Stimulated activated CD8-positive, alpha-beta memory T cell treated with anti-CD3 and anti-CD28 coated beads, Interleukin-4, amount 100 ng/mL, for 1 hour (primary cell): ENCODE results near the gene NEURL1B.
"Not testable (repeated sequence)": the region's sequence is repeated elsewhere in the genome, so short reads cannot be mapped to it uniquely, and the experiment has no call there.

Experiments
- DNase-seq, 2 donors: peaks; one replicate each; pipeline ENCODE4 v3.0.0-alpha.2; 2020; ENCODE audit warnings: low read depth in 2 of 2, low spot score in 1 of 2

Gene NEURL1B

DNA sequence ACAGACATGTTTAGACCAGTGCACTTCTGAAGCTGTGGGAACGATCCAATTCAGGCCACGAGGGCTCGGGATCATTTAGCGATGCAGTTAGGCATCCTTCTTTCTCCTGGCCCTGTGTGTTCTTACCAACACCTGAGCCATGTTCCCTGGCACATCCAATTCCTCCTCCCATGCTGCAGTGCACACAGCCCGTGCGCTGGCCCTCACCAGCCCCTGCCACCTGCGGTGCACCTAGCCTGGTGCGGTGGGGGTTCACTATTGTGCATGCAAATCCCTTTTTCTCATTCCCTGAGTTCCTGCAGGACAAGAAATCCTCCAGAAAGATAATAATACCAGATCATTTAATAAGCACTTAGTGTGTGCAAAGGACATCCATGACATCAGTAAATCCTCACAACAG, 53.5 kb downstream of the NEURL1B start:
- no peak for DNase-seq

DNA sequence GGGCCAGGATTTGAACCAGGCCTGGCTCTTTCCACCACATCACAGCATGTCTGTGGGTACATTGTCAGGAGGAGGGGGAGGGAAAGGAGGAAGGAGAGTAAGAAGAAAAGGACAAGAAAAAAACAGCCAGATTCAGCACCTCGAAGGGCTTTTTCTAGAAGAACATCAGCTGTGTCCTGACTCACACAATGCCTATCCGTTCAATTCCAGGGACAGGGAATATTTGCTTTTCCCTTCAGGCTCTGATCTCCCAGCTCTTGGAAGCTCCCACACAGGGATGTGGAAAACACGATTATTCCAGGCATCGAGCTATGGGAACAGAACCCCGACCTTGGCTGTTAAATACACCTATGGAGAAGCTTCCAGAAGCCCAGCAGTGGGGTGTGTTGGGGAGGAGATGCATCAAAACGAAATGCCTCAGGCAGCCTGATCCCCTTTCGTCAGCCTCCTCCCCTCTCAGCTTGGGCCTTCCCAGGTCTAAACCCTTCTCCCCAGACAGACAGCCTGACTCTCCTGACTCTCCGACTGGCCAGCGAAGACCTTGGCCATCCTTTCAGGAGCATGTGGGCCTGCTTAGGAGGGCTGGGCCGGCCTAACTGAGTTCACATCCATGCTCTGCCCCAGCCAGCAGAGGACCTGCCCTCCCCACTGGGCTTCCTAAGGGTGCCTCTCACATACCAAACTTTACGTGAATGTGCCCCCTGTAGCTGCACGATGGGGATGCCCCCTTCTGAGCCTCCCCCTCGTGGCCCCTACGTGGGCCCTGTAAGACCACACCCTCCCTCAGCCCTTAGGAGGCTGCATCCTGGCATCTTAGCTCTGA, 54.4 kb downstream of the NEURL1B start:
- no peak for DNase-seq

DNA sequence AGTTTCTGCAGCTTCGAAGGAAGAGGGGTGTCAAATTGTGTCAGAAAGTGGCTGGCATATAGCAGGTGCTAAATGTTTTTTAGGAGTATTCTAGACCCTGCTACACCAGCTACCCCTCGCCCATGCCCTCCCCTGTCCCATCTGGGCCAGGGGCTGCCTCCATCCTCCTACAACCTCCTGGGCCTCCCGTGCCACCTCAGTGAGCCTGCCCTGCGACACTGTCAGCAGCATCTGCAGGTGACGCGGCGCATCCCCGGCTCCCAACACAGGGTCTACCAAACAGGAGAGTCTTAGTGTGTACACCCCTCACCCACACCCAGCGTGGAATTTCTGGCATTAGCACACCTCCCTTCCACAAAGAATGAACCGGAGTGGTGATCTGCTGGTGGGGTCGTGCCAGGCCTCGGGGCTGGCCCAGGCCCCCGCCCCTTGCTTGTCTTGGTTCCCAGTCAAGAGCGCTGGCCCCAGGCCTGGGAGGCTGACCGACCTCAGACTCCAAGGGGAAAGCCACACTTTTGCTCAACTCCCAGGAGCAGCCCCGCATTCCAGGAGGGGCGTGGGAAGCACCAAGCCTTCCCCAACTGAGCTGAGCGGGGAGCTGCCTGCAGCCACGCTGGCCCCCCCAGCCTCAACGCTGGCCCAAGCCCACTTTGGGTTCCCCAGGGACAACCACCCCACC, 55.2 kb downstream of the NEURL1B start:
- DNase-seq: no peak

DNA sequence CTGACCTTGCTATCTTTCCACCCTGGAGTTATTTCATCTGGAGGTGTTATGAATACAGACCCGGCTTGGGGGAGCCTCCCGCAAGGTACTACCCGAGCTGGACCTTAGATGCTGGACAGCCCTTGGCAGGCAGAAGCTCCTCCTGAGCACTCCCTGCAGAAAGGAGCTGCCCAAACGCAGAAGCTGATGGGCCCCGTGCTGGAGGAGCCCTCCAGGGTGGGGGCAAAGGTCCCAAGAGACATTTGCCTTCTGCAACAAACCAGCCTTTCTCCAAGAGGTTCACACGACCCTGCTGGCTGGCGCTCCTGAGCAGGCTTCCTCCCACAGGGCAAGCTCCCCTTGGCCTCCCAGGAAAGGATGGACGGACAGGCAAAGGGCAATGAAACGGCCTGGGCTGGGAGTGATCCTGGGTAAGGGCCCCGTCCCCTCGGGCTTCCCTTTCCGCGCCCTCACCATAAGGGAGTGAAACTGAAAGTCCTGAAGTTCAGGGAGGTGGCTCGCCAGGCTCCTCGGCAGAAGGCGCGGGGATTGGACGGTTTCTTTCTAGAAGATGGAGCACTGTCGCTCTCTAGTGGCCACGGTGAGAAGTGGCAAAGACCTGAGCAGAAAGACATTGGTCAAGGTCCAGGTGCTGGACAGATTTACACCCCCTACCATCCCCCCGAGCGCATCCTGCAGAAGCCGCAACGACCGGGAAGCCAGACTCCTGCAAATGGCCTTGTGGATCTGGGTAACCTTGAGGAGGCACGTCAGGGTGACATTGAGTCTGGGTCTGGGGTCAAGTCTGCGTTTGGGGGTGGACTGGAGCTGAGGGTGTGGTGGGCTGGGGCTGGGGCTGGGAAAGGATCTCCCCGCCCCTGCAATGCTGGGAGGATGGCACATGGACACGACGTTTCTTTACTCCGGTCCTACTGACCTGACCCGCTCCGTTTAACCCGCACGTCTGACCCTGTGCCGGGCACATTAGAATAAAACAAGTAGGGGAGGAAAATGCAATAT, 56.4 kb downstream of the NEURL1B start:
- peak; percentile 61 to 68 for DNase-seq

DNA sequence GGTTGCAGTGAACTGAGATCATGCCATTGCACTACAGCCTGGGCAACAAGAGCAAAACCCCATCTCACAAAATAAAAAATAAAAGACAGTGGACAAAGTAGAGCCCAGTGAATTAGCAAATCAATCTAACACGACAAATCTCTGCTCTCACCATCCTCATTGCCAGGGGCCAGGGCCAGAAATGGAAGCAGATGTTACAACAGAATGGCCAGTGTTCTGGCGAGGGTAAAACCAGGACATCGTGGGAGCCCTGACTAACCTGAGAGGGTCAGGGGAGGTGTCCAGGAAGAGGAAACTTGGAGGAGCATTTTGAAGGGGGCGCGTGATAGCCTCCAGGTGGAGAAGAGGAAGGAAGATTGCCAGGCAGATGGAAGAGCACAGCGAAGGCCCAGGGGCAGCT, 58.4 kb downstream of the NEURL1B start:
- no peak for DNase-seq

DNA sequence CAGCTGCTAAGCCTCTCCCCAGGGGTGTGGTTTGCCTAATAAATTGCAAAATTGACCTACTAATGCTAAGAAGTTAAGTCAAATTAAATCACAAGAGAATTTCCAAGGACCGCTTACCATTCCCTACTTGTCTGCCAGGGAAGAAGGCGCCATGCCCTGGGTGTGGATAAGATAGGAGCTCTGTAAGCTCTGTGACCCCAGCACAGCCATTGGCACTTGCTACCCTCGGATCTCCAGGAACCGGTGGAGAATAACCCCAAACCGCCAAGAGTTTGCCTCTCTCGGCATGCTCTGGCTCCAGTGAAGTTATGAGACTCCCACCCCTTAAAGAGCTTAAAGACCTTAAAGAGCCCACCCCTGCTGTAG, 58.9 kb downstream of the NEURL1B start:
- no peak for DNase-seq

DNA sequence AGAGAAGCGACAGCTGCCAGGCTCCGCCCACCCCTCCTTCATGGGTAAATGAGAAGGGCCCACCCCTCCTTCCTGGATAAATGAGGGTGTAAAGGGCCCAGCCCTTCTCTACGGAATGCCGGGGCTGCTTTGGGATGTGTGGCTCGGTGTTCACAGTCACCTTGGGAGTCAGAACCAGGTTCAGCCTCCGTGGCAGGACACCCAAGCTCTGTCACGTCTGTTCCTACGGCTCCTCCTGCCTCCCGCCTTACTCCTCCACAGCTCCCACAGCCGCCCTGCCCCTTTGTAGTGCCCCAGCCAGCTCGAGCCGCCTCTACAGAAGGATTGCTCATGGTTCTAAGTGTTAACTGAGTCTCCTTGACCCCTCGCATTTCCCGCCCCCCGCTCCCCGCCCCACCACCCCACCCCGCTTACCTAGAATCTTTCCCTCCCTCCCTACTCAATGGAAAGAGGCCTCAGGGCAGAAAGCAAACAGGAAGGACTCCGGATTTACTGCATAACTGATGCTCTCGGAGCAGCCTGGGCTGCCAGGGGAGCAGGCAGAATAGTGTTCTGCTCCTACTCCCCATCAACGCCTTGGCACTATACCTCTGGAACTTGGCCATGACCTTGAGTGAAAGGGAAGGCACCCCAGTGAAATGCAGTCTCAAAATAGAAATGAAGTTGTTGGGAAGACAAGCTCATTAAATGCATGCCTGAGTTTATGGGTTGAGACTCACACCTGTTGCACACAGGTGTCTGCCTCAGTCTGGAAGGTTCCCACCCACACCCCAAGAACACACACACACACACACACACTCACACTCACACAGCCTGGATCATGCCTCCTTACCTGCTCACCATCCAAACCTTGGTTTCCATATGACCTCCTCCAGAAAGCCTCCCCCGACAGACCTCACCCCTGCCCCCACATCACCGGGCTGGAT, 59.6 kb downstream of the NEURL1B start:
- no peak for DNase-seq

DNA sequence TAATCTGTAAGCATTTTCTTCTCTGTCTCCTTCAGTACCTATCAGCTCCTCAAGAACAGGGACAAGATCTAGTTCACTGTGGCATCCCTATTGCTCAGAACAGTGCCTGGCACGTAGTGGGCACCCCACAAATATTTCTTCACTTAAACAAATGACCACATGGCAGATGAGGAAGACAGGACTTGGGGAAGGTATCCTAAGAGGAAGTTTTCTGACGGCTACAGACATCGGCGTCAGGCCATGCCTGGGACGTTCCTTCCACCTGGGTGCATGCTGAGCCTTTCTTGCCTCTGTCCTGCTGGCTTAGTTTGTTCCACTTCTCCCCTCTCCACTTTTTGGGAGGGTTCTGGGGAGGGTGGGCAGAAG, 60.2 kb downstream of the NEURL1B start:
- DNase-seq: no peak

DNA sequence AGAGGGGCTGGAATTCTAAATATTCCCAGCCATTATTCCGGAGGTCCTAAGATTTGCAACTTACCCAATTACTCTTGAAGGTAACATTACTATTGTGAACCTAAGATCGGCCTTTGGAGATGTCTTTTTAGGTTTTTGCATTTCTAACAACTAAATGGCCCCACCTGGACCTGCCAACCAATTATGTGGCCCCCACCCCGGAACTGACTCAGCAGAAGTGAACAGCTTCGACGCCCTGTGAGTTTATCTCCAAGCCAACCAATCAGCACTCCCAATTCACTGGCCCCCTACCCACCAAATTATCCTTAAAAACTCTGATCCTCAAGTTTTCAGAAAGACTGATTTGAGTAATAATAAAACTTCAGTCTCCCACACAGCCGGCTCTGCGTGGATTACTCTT, 62.9 kb downstream of the NEURL1B start:
- no peak for DNase-seq

DNA sequence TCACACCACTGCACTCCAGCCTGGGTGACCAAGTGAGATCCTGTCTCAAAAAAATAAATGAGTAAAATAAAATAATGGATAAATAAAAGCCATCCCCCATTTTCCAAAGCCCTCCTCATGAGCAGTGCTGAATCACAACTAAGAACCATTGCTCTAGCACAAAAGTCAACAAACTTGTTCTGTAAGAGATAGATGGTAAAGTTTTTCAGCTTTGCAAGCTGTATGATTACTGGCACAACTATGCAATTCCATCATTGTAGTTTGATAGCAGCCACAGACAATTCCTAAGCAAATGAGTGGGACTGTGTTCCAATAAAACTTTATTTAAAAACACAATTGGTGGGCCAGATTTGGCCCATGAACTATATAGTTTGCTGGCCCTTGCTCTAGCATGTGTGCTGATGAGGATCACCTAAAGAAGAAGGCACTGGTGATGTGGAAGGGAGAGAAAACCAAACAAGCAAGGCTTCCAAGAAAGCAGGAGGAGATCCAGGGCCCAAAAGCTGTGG, 64.6 kb downstream of the NEURL1B start:
- no peak for DNase-seq

DNA sequence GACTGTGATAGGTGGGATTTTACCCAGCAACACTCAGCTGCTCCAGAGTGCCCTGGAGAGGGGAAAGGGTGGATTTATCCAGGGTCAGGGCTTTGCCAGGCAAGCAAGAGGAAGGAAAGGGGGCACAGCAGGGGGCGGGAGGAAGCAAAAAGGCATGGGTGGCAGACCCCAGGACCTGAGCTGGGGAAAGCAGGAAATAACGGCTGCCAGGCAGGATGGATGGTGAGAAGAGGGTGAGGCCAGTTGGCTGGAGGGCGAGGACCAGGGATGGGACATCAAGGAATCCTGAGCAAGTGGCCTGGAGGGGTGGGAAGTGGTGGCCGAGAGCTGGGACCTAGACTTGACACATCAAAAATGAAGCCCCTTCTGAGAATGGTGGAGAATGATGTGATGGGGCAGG, 65.7 kb downstream of the NEURL1B start:
- DNase-seq: no peak

DNA sequence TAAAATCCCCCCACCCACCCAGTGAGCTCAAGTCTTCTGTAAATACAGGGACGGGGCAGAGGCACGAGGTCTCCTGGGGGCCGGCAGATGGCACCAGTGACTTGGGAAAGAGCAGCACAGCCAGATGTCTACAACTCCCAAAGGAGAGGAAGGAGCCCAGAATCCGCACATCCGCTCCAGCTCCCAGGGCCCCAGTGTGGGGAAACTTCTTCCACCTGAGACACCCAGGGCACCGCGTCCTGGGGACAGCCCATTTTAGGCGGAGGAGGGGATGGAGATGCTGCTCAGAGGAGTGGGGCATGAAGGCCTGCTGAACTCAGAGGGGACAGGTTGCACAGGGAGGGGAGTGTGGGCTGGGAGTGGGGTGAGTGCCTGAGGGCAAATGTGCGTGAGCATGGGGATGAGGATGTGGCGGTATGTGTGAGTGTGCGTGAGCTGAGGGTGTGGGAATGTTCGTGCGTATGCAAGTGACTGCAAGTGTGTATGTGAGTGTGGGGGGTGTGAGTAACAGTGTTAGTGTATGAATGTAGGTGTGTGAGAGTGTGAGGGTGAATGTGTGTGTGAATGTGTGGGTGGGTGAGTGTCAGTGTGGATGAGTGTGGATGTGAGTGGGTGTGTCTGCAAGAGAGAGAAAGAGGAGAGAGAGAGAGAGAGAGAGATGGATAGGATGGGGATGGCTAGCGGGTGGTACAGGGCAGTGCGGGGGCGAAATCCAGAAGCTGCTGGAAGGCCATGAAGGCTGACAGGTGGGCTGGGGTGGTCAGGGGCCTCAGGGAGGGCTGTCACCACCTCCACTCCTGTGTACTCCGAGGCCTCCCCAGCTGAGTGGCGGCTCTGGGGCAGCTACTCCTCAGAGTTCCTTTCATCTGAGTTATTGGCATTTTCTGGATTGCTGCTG, 66.5 kb downstream of the NEURL1B start:
- no peak for DNase-seq

DNA sequence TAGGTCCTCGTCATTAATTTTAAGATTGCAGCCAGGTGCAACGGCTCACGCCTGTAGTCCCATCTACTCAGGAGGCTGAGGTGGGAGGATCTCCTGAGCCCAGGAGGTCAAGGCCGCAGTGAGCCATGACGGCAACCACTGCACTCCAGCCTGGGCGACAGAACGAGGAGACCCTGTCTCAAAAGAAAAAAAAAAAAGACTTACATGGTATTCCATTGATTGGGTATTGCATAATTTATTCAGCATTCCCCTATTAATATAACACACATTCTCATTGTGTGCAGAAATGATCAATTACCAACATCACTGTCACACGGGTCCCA, 67.1 kb downstream of the NEURL1B start:
- DNase-seq: no peak

DNA sequence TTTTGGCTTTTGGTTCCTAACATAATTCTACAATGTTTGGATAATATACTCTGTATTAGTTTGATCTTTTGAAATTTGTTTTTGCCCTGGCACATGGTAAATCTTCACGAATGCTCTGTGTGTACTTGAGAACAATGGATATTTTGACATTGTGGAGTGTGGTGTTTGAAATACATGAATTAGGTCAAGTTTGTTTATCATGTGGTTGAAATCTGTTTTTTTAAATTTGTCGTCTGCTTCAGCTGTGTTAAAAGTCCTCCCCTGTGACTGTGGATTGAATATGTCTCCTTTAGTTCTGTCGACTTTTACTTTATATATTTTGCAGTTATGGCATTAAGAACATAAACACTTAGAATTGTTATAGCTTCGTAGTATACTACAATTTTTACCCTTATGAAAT, 69.6 kb downstream of the NEURL1B start:
- DNase-seq: no peak

DNA sequence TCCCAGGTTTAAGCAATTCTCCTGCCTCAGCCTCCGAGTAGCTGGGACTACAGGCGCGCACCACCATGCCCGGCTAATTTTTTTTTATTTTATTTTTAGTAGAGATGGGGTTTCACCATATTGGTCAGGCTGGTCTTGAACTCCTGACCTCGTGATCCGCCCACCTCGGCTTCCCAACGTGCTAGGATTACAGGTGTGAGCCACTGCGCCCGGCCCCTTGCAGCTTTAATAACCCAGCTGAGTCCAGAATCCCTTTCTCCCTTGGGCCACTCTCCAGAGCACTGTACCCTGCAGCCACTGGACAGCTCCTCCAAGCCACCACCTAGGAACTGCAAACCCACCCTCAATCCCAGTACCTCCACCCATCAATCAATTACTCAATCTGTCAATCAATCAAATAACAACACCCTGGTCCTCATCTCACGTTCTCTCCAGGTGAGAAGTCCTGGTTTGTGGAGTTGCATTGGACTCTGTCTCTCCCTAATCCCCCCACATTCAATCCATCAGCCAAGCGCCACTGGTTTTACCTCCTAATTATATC, 70.3 kb downstream of the NEURL1B start:
- not testable (repeated sequence) for DNase-seq

DNA sequence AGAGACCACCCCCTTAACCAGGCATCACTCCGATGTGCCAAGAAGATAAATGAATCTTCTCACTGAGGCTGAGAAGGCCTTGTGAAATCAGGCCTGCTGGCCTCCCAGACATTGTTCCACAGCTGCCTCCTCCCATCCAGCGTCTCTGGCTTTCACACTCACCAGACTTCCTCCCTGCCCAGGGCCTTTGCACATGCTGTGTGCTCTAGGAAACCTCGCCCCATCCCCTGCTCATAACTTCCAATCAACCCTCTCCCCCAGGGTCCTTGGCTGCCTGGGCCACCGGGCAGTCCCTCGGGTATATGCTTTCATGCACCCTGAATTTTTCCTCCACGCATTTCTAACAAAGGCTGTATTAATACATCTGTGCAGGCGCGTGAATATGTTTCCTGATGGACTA, 71.5 kb downstream of the NEURL1B start:
- no peak for DNase-seq

DNA sequence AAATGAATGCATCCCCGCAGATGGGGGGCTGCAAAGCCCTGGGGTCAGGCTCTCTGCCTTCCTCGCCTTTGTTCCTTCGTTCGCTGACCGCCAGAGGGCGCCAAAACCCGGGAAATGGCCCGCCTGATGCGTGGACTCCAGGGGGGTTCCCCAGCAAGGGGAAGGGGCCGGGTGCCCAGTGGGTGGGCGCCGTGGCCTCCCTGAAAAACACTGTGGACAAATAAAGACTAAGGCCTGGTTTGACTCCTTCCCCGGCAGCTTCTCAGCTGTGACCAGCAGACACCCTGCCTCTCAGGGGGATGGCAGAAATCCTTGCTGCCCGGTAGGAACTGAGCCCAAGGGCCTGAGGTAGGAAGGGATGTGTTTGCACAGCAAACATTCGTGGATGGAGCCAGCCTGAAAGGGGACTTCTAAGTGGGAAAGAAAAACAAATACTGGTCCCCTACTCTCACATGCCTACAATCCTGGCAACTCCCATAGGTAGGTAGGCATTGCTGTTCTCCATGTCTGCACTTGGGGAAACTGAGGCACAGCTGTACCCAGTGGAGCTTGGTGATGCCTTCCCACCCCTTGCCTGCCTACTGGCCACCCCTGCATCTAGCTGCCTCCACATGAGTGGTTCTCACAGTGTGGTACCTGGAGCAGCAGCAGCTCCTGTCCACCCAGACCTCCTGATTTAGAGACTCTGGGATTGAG, 72.2 kb downstream of the NEURL1B start:
- peak; percentile 50 to 65 for DNase-seq

DNA sequence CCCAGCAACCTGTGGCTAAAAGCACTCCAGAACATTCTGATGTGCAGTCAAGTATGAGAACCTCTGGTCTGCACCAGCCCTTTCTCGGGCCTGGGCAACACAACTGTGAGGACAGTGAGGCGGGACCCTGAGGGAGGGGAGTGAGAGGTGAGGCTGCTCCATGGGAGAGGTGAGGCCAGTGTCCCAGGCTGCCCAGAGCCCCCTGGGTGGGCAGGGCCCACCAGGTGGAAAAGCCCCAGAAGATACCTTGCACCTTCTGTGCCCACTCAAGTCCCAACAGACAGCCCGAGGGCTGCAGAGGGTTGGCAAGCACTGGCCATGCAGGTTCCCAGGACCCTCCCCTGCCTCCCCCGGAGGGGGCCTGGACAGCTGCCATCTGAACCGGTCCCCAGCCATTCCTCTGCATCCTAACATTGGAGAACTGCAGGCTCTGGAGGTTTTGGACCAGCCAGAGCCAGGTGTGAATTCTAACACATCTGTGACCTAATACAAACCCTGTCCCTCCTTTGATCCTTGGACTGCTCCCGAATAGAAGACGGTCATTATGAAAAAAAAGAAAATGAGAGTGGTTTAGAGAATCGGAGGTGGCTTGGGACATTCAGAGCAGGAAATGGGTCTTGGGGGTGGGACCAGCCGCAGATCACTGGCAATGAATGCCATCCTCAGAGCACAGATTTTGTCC, 72.9 kb downstream of the NEURL1B start:
- DNase-seq: no peak
